SK-N-SH treated with all-trans-retinoic acid at 6 μM for 48 hours (cell line): ENCODE results near the gene ITPR2.

Experiments
- ATAC-seq: fragments of 200-7000 bp; cut with Tn5 transposase; 3 replicates; pipeline ENCODE4 v1.9.1; 2020; ENCODE audit warnings: mild to moderate bottlenecking, moderate library complexity
- BACH2 ChIP-seq: fragments of 250-450 bp; sonication (Bioruptor Pico); IDR thresholded peaks from 2 replicates; pipeline ENCODE4 v1.9.0; 2021; ENCODE audit warnings: mild to moderate bottlenecking, borderline replicate concordance
- CSDC2 ChIP-seq: fragments of 250-450 bp; sonication (Bioruptor Pico); IDR thresholded peaks from 2 replicates; pipeline ENCODE4 v1.5.0; 2020; ENCODE audit warnings: mild to moderate bottlenecking, moderate library complexity
- GLIS3 ChIP-seq: fragments of 250-450 bp; sonication (Bioruptor Pico); IDR thresholded peaks from 2 replicates; pipeline ENCODE4 v1.5.0; 2020; ENCODE audit warnings: mild to moderate bottlenecking, moderate library complexity
- ISL1 ChIP-seq: fragments of 250-450 bp; sonication (Bioruptor Pico); IDR thresholded peaks from 2 replicates; pipeline ENCODE4 v2.1.2; 2022; ENCODE audit warnings: mild to moderate bottlenecking, moderate library complexity
- OSR1 ChIP-seq: fragments of 250-450 bp; sonication (Bioruptor Pico); IDR thresholded peaks from 2 replicates; pipeline ENCODE4 v1.8.0; 2022; ENCODE audit warnings: moderate library complexity, mild to moderate bottlenecking, inconsistent platforms
- PATZ1 ChIP-seq: fragments of 250-450 bp; sonication (Bioruptor Pico); IDR thresholded peaks from 2 replicates; pipeline ENCODE4 v1.8.0; 2020; ENCODE audit warnings: mild to moderate bottlenecking, moderate library complexity, borderline replicate concordance
- POU6F1 ChIP-seq: fragments of 250-450 bp; sonication (Bioruptor Pico); IDR thresholded peaks from 2 replicates; pipeline ENCODE4 v1.8.0; 2021; ENCODE audit warnings: low read depth, mild to moderate bottlenecking, moderate library complexity, borderline replicate concordance
- RARB ChIP-seq: fragments of 250-450 bp; sonication (Bioruptor Pico); IDR thresholded peaks from 2 replicates; pipeline ENCODE4 v1.8.0; 2021; ENCODE audit warnings: mild to moderate bottlenecking, moderate library complexity
- SNAI2 ChIP-seq: fragments of 250-450 bp; sonication (Bioruptor Pico); IDR thresholded peaks from 2 replicates; pipeline ENCODE4 v1.5.0; 2020; ENCODE audit warnings: mild to moderate bottlenecking, moderate library complexity
- TCF4 ChIP-seq: fragments of 250-450 bp; sonication (Bioruptor Pico); IDR thresholded peaks from 2 replicates; pipeline ENCODE4 v1.8.0; 2021; ENCODE audit warnings: mild to moderate bottlenecking, moderate library complexity, borderline replicate concordance
- TOX ChIP-seq: fragments of 250-450 bp; sonication (Bioruptor Pico); IDR thresholded peaks from 2 replicates; pipeline ENCODE4 v1.8.0; 2021; ENCODE audit warnings: mild to moderate bottlenecking, moderate library complexity, borderline replicate concordance
- TSHZ2 ChIP-seq: fragments of 250-450 bp; sonication (Bioruptor Pico); IDR thresholded peaks from 2 replicates; pipeline ENCODE4 v1.5.0; 2020; ENCODE audit warnings: mild to moderate bottlenecking, moderate library complexity
- ZC3H10 ChIP-seq: fragments of 250-450 bp; sonication (Bioruptor Pico); IDR thresholded peaks from 2 replicates; pipeline ENCODE4 v1.5.1; 2021; ENCODE audit warnings: mild to moderate bottlenecking, moderate library complexity
- ZFP3 ChIP-seq: fragments of 250-450 bp; sonication (Bioruptor Pico); IDR thresholded peaks from 2 replicates; pipeline ENCODE4 v1.5.0; 2020; ENCODE audit warnings: mild to moderate bottlenecking, moderate library complexity
- ZFP30 ChIP-seq: fragments of 450-650 bp; formaldehyde crosslinking; IDR thresholded peaks from 2 replicates; pipeline ENCODE4 v1.5.0; 2022; ENCODE audit warnings: mild to moderate bottlenecking, moderate library complexity
- ZNF565 ChIP-seq: fragments of 450-650 bp; formaldehyde crosslinking; conservative IDR thresholded peaks from 2 replicates; pipeline ENCODE4 v1.5.0; 2020; ENCODE audit warnings: low read depth, mild to moderate bottlenecking, moderate library complexity
- ZNF70 ChIP-seq: fragments of 450-650 bp; formaldehyde crosslinking; IDR thresholded peaks from 2 replicates; pipeline ENCODE4 v1.5.0; 2020; ENCODE audit warnings: mild to moderate bottlenecking, moderate library complexity
- ZNF8 ChIP-seq: fragments of 450-650 bp; formaldehyde crosslinking; IDR thresholded peaks from 2 replicates; pipeline ENCODE4 v1.5.0; 2020; ENCODE audit warnings: mild to moderate bottlenecking, moderate library complexity

ITPR2 gene

GRCh38 chr12:26737487-26738030 lies 95.4 kb downstream of the ITPR2 start:
- ATAC-seq = no peak
- TF ChIP-seq ZNF70 (CRISPR knock-in tag) (no peak), BACH2 (CRISPR knock-in tag) (no peak), ZFP30 (CRISPR knock-in tag) (no peak), OSR1 (no peak), ZFP3 (CRISPR knock-in tag) (no peak), PATZ1 (no peak), CSDC2 (CRISPR knock-in tag) (no peak), ZC3H10 (no peak), TCF4 (CRISPR knock-in tag) (no peak), TOX (CRISPR knock-in tag) (no peak), ZNF8 (no peak), TSHZ2 (CRISPR knock-in tag) (no peak)

- ATAC-seq = no peak
- TF ChIP-seq ISL1 (CRISPR knock-in tag) (no peak), ZNF70 (CRISPR knock-in tag) (no peak), TOX (CRISPR knock-in tag) (no peak), PATZ1 (no peak), ZFP30 (CRISPR knock-in tag) (no peak), ZNF565 (no peak), ZFP3 (CRISPR knock-in tag) (no peak), TSHZ2 (CRISPR knock-in tag) (no peak), POU6F1 (CRISPR knock-in tag) (no peak), SNAI2 (no peak), GLIS3 (no peak), RARB (no peak)
Observed at GRCh38 chr12:26736563-26737486, 96.2 kb downstream of the ITPR2 start.
